ENCODE results near the gene C1QTNF5. TPM values are rescaled to one million over a fixed set of nuclear protein-coding genes. Genes with fewer than 3 reads are reported as not detected.
A peak's percentile ranks its signal among the peaks of the same experiment; 100 is the strongest.

C1QTNF5 gene
- polyA plus RNA-seq, 2 of the 4 experiments (the other 2 are of a cell fraction) = not detected

DNA sequence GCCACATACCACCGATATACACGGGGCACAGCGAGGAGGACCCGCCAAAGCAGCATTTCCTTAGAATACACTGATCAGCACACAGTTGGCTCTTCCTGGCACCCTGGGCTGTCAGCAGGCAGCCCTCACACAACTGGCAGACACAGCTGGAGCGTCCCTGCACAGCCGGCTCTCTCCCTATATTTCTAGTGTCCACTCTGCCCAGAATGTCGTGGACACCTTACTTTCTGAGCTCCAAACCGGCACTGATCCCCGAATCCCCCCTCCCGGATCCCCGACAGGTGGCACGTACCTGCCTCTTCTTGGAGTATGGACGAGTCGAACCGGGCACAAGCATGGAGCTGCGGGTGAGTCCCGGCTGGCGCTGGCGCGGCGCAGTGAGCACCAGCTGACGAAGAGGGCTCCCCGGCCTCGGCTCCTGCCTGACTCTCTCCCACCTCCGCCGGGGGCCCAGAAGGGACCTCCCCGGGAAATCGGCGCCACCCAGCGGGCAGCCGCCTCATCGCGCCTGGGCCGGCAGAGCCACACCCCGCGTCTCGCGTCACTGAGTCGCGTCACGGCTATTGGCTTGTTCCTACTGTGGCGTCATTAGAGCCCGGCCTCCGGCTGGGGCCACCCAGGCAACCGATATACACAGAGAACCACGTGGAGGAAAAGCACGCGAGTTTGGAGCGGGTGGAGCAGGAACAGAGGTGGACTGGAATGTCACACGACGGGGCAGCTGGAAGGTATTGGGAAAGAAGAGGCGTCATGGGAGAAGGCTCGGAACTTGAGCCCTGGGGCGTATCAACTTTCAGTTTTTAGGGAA, 40.7 kb upstream of the C1QTNF5 start, which contains the start of gene USP2 (continued):
- 0 out of 2 replicates have a peak, but pooled peaks have one; percentile 34 for TF ChIP-seq TFCP2L1 (CRISPR knock-in tag; IDR thresholded peaks at IDR 0.05)
- TF ChIP-seq CEBPB (IDR thresholded peaks at IDR 0.05) = no peak
- no peak for TF ChIP-seq EHMT2 (IDR thresholded peaks at IDR 0.05; ENCODE audit: low read depth)
- TF ChIP-seq EP300 (IDR thresholded peaks at IDR 0.05) = no peak
- TF ChIP-seq, protein P1, sequence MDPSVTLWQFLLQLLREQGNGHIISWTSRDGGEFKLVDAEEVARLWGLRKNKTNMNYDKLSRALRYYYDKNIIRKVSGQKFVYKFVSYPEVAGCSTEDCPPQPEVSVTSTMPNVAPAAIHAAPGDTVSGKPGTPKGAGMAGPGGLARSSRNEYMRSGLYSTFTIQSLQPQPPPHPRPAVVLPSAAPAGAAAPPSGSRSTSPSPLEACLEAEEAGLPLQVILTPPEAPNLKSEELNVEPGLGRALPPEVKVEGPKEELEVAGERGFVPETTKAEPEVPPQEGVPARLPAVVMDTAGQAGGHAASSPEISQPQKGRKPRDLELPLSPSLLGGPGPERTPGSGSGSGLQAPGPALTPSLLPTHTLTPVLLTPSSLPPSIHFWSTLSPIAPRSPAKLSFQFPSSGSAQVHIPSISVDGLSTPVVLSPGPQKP (IDR thresholded peaks at IDR 0.05; ENCODE audit: low read depth, low read length) = no peak
- no peak for TF ChIP-seq HOXA7 (CRISPR knock-in tag; IDR thresholded peaks at IDR 0.05)
- TF ChIP-seq, protein P2, sequence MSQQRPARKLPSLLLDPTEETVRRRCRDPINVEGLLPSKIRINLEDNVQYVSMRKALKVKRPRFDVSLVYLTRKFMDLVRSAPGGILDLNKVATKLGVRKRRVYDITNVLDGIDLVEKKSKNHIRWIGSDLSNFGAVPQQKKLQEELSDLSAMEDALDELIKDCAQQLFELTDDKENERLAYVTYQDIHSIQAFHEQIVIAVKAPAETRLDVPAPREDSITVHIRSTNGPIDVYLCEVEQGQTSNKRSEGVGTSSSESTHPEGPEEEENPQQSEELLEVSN (IDR thresholded peaks at IDR 0.05; ENCODE audit: borderline replicate concordance, low read depth) = peak; percentile 44; the same call in 1 of the 2 replicates
- TF ChIP-seq, protein P3, sequence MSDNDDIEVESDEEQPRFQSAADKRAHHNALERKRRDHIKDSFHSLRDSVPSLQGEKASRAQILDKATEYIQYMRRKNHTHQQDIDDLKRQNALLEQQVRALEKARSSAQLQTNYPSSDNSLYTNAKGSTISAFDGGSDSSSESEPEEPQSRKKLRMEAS (IDR thresholded peaks at IDR 0.05) = peak; percentile 97
- TF ChIP-seq MAFK (IDR thresholded peaks at IDR 0.05; ENCODE audit: partially characterized antibody) = no peak
- TF ChIP-seq RCOR1 (IDR thresholded peaks at IDR 0.05; ENCODE audit: low read depth, low read length) = no peak
- no peak for TF ChIP-seq ZFP36 (IDR thresholded peaks at IDR 0.05; ENCODE audit: borderline replicate concordance, partially characterized antibody)
- TF ChIP-seq RNF2 (IDR thresholded peaks at IDR 0.05; ENCODE audit: borderline replicate concordance, low read depth) = no peak
- peak; percentile 70; the same call in 1 of the 2 replicates for TF ChIP-seq RFX5 (IDR thresholded peaks at IDR 0.05)
- TF ChIP-seq, protein P4, sequence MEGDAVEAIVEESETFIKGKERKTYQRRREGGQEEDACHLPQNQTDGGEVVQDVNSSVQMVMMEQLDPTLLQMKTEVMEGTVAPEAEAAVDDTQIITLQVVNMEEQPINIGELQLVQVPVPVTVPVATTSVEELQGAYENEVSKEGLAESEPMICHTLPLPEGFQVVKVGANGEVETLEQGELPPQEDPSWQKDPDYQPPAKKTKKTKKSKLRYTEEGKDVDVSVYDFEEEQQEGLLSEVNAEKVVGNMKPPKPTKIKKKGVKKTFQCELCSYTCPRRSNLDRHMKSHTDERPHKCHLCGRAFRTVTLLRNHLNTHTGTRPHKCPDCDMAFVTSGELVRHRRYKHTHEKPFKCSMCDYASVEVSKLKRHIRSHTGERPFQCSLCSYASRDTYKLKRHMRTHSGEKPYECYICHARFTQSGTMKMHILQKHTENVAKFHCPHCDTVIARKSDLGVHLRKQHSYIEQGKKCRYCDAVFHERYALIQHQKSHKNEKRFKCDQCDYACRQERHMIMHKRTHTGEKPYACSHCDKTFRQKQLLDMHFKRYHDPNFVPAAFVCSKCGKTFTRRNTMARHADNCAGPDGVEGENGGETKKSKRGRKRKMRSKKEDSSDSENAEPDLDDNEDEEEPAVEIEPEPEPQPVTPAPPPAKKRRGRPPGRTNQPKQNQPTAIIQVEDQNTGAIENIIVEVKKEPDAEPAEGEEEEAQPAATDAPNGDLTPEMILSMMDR (IDR thresholded peaks at IDR 0.05) = peak; percentile 70
- TF ChIP-seq POLR2AphosphoS2 (conservative IDR thresholded peaks at IDR 0.05; ENCODE audit: low read length) = no peak
- TF ChIP-seq NFE2L2 (conservative IDR thresholded peaks at IDR 0.05; ENCODE audit: low read length) = no peak
- no peak for TF ChIP-seq CBX8 (IDR thresholded peaks at IDR 0.05)
- no peak for TF ChIP-seq CHD4 (IDR thresholded peaks at IDR 0.05; ENCODE audit: borderline replicate concordance)
- no peak for TF ChIP-seq RARB (CRISPR knock-in tag; IDR thresholded peaks at IDR 0.05)
- TF ChIP-seq, protein P5, sequence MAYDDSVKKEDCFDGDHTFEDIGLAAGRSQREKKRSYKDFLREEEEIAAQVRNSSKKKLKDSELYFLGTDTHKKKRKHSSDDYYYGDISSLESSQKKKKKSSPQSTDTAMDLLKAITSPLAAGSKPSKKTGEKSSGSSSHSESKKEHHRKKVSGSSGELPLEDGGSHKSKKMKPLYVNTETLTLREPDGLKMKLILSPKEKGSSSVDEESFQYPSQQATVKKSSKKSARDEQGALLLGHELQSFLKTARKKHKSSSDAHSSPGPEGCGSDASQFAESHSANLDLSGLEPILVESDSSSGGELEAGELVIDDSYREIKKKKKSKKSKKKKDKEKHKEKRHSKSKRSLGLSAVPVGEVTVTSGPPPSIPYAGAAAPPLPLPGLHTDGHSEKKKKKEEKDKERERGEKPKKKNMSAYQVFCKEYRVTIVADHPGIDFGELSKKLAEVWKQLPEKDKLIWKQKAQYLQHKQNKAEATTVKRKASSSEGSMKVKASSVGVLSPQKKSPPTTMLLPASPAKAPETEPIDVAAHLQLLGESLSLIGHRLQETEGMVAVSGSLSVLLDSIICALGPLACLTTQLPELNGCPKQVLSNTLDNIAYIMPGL (CRISPR knock-in tag; IDR thresholded peaks at IDR 0.05; ENCODE audit: borderline replicate concordance) = no peak
- TF ChIP-seq FOXS1 (CRISPR knock-in tag; IDR thresholded peaks at IDR 0.05) = no peak
- 0 out of 2 replicates have a peak, but pooled peaks have one; percentile 31 for TF ChIP-seq PHF8 (IDR thresholded peaks at IDR 0.05; ENCODE audit: borderline replicate concordance, low read depth)
- TF ChIP-seq MYC (IDR thresholded peaks at IDR 0.05; ENCODE audit: borderline replicate concordance, low read length) = peak; percentile 83; the same call in 1 of the 2 replicates
- no peak for TF ChIP-seq KDM1A (IDR thresholded peaks at IDR 0.05; ENCODE audit: low read depth)
- TF ChIP-seq JUNB (IDR thresholded peaks at IDR 0.05) = no peak
- no peak for TF ChIP-seq FOSB (CRISPR knock-in tag; IDR thresholded peaks at IDR 0.05)
- no peak for TF ChIP-seq SREBF2 (IDR thresholded peaks at IDR 0.05)
- TF ChIP-seq, protein P6, sequence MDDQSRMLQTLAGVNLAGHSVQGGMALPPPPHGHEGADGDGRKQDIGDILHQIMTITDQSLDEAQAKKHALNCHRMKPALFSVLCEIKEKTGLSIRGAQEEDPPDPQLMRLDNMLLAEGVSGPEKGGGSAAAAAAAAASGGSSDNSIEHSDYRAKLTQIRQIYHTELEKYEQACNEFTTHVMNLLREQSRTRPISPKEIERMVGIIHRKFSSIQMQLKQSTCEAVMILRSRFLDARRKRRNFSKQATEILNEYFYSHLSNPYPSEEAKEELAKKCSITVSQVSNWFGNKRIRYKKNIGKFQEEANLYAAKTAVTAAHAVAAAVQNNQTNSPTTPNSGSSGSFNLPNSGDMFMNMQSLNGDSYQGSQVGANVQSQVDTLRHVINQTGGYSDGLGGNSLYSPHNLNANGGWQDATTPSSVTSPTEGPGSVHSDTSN (IDR thresholded peaks at IDR 0.05) = no peak
- TF ChIP-seq, protein P7, sequence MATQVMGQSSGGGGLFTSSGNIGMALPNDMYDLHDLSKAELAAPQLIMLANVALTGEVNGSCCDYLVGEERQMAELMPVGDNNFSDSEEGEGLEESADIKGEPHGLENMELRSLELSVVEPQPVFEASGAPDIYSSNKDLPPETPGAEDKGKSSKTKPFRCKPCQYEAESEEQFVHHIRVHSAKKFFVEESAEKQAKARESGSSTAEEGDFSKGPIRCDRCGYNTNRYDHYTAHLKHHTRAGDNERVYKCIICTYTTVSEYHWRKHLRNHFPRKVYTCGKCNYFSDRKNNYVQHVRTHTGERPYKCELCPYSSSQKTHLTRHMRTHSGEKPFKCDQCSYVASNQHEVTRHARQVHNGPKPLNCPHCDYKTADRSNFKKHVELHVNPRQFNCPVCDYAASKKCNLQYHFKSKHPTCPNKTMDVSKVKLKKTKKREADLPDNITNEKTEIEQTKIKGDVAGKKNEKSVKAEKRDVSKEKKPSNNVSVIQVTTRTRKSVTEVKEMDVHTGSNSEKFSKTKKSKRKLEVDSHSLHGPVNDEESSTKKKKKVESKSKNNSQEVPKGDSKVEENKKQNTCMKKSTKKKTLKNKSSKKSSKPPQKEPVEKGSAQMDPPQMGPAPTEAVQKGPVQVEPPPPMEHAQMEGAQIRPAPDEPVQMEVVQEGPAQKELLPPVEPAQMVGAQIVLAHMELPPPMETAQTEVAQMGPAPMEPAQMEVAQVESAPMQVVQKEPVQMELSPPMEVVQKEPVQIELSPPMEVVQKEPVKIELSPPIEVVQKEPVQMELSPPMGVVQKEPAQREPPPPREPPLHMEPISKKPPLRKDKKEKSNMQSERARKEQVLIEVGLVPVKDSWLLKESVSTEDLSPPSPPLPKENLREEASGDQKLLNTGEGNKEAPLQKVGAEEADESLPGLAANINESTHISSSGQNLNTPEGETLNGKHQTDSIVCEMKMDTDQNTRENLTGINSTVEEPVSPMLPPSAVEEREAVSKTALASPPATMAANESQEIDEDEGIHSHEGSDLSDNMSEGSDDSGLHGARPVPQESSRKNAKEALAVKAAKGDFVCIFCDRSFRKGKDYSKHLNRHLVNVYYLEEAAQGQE (IDR thresholded peaks at IDR 0.05) = no peak
